ENCODE results near the gene DCP1A.

The DCP1A gene

GRCh38 chr3:53342353-53342752 lies 5.0 kb downstream of the DCP1A start:
- H3K9ac ChIP-seq (ENCODE audit: low read length) = no peak overlapping the region
- no peak for TF ChIP-seq CTCF (IDR thresholded peaks at IDR 0.05; ENCODE audit: insufficient read depth, low read length, poor library complexity, severe bottlenecking)
- no peak for TF ChIP-seq EZH2phosphoT487 (conservative IDR thresholded peaks at IDR 0.05; ENCODE audit: low read length)
- no peaks in the 10 kb centered on the region for H3K9me2 ChIP-seq (replicated peaks; ENCODE audit: insufficient read depth, low read length)
- H3K36me3 ChIP-seq (ENCODE audit: low read length) = peaks cover 10% of the 10 kb centered on the region; the same call in 1 of the 2 replicates
- no peak overlapping the region for H3K4me3 ChIP-seq (ENCODE audit: insufficient read depth, low read length, poor library complexity, severe bottlenecking)
- H3K79me2 ChIP-seq (ENCODE audit: insufficient read depth, low read length) = peaks cover 53% of the 10 kb centered on the region
- no peaks in the 10 kb centered on the region for H3K27me3 ChIP-seq (ENCODE audit: low read length)
- no peak overlapping the region for H2AFZ ChIP-seq (ENCODE audit: low read depth, low read length, severe bottlenecking)
- no peak overlapping the region for H3K4me2 ChIP-seq (ENCODE audit: low read depth, low read length, poor library complexity, severe bottlenecking)
- H3F3A ChIP-seq (ENCODE audit: insufficient read depth) = 0 out of 2 replicates have a peak, but pooled peaks cover 6% of the 10 kb centered on the region
- H4K20me1 ChIP-seq (ENCODE audit: low read depth, low read length) = no peaks in the 10 kb centered on the region
- no peak overlapping the region for H3K27ac ChIP-seq (ENCODE audit: low read depth, low read length)
- H3K9me3 ChIP-seq (ENCODE audit: insufficient read depth, low read length) = no peaks in the 10 kb centered on the region

- no peak for TF ChIP-seq EZH2phosphoT487 (conservative IDR thresholded peaks at IDR 0.05; ENCODE audit: low read length)
- no peak for TF ChIP-seq CTCF (IDR thresholded peaks at IDR 0.05; ENCODE audit: insufficient read depth, low read length, poor library complexity, severe bottlenecking)
- no peaks in the 10 kb centered on the region for H3K9me2 ChIP-seq (replicated peaks; ENCODE audit: insufficient read depth, low read length)
These were observed 10.0 kb downstream of the DCP1A start for GRCh38 chr3:53337167-53337940.

GRCh38 chr3:53334742-53335141 lies 12.6 kb downstream of the DCP1A start:
- no peaks in the 10 kb centered on the region for H3K9me2 ChIP-seq (replicated peaks; ENCODE audit: insufficient read depth, low read length)
- H2AFZ ChIP-seq (ENCODE audit: low read depth, low read length, severe bottlenecking) = no peak overlapping the region
- H3K9ac ChIP-seq (ENCODE audit: low read length) = no peak overlapping the region
- H3K27ac ChIP-seq (ENCODE audit: low read depth, low read length) = no peak overlapping the region
- TF ChIP-seq EZH2phosphoT487 (conservative IDR thresholded peaks at IDR 0.05; ENCODE audit: low read length) (no peak), CTCF (IDR thresholded peaks at IDR 0.05; ENCODE audit: insufficient read depth, low read length, poor library complexity, severe bottlenecking) (no peak)
- H3F3A ChIP-seq (ENCODE audit: insufficient read depth) = no peaks in the 10 kb centered on the region
- H3K9me3 ChIP-seq (ENCODE audit: insufficient read depth, low read length) = no peaks in the 10 kb centered on the region
- peaks cover 7% of the 10 kb centered on the region; the same call in 1 of the 2 replicates for H3K36me3 ChIP-seq (ENCODE audit: low read length)
- peaks cover 17% of the 10 kb centered on the region for H3K79me2 ChIP-seq (ENCODE audit: insufficient read depth, low read length)
- H4K20me1 ChIP-seq (ENCODE audit: low read depth, low read length) = no peaks in the 10 kb centered on the region
- H3K4me3 ChIP-seq (ENCODE audit: insufficient read depth, low read length, poor library complexity, severe bottlenecking) = no peak overlapping the region
- no peaks in the 10 kb centered on the region for H3K27me3 ChIP-seq (ENCODE audit: low read length)
- H3K4me2 ChIP-seq (ENCODE audit: low read depth, low read length, poor library complexity, severe bottlenecking) = no peak overlapping the region

More at GRCh38 chr3:53337167-53337940, 10.0 kb downstream of the DCP1A start:
- H3K4me3 ChIP-seq (ENCODE audit: insufficient read depth, low read length, poor library complexity, severe bottlenecking) = no peak overlapping the region
- no peaks in the 10 kb centered on the region for H3K9me3 ChIP-seq (ENCODE audit: insufficient read depth, low read length)
- H3F3A ChIP-seq (ENCODE audit: insufficient read depth) = no peaks in the 10 kb centered on the region
- H4K20me1 ChIP-seq (ENCODE audit: low read depth, low read length) = no peaks in the 10 kb centered on the region
- no peaks in the 10 kb centered on the region for H3K27me3 ChIP-seq (ENCODE audit: low read length)
- peaks cover 25% of the 10 kb centered on the region for H3K79me2 ChIP-seq (ENCODE audit: insufficient read depth, low read length)
- H3K9ac ChIP-seq (ENCODE audit: low read length) = no peak overlapping the region
- no peak overlapping the region for H3K27ac ChIP-seq (ENCODE audit: low read depth, low read length)
- no peak overlapping the region for H2AFZ ChIP-seq (ENCODE audit: low read depth, low read length, severe bottlenecking)
- peaks cover 10% of the 10 kb centered on the region; the same call in 1 of the 2 replicates for H3K36me3 ChIP-seq (ENCODE audit: low read length)
- no peak overlapping the region for H3K4me2 ChIP-seq (ENCODE audit: low read depth, low read length, poor library complexity, severe bottlenecking)
